Muscle of back (tissue), 11 donors: ENCODE data around the gene COG6. TPM values are rescaled to one million over a fixed set of nuclear protein-coding genes. Genes with fewer than 3 reads are reported as not detected.
A peak's percentile ranks its signal among the peaks of the same experiment; 100 is the strongest.

Experiments
- DNase-seq, 3 donors: peaks; one replicate each; pipeline versions ENCODE4 v3.0.0 to v3.0.0-alpha.2; 2013
- polyA plus RNA-seq, 10 donors: library from polyadenylated mRNA; unstranded; fragments of 120-200 nt; gene quantifications; one replicate each; pipeline ENCODE4 v1.2.1, GENCODE V29; 2013; ENCODE audit not compliant: insufficient read length in 10 of 10

Gene COG6
- polyA plus RNA-seq, 10 donors, result 16.3 to 21.5 (median 19.3) TPM

DNA sequence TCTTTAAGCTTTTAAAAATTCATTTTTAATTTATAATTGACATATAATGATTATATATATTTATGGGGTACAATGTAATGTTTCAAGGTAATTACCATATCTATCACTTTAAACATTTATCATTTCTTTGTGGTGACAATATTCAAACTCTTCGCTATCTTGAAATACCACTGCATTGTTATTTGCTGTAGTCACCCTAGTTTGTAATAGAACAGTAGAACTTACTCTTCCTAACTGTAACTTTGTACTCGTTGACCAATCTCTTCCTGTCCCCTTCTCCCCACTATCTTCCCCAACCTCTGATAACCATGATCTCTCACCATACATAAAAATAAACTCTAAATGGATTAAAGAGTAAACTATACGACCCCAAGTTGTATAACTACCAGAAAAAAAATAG lies 20.4 kb downstream of the COG6 start:
- DNase-seq, result no peak

DNA sequence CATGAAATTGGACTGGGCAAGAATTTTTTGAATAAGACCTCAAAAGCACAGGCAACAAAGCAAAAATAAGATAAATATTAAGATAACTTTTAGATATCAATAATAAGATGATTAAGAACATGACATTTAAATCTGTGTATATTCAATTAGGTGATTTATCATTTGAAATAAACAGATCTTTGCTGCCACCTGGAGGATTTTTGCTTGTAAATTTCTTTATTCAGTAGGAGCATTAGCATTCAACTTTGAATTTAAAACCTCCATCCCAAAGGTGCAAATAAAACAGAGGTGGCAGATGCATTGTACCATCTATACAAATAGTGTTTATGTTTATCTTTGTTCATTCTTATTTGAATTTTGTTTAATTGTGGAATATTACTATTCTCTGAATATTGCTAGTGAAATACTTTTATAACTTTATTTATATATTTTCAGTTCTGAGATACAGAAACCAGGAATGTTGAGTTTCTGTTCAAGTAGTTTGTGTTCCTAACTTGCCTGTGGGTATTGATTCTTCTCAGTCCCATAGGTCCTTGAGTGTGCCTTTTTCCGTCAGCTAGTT lies 20.9 kb downstream of the COG6 start:
- peak; percentile 30 to 47 (median 34) for DNase-seq

DNA sequence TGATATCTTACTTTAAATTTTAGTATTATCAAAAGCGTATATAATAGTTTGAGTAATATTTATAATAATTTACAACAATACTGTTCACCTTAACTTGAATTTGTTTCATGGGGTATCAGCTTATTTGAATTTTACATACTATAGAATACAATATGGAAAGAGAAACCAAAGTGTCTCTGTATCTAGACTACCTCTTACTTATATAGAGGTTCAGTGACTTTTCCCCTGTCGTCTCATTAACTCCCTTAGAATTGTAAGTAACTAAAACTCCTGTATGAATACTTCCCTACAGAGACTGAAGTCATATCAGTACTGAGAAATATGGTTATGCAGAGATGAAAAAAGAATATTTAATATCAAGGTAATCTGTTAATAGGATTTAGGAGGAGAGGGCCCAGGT lies 26.8 kb downstream of the COG6 start:
- DNase-seq, result no peak

DNA sequence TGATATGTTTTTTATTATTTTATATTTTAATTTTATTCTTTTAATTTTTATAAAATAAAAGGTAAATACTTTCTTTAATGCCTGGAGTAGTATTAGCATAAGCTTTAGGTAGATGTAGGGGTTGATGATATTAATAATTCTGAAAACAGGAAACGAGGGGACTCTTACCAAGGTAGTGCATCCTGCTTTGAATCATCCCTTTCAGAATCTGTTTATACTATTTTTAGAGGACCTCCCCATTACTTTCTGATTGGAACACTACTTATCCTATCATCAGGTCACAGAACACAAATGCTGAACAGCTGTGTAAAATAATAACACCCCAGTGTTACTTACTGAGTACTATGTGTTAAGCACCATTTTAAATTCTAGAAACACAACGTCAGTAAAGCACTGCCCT lies 27.3 kb downstream of the COG6 start:
- DNase-seq, result no peak

DNA sequence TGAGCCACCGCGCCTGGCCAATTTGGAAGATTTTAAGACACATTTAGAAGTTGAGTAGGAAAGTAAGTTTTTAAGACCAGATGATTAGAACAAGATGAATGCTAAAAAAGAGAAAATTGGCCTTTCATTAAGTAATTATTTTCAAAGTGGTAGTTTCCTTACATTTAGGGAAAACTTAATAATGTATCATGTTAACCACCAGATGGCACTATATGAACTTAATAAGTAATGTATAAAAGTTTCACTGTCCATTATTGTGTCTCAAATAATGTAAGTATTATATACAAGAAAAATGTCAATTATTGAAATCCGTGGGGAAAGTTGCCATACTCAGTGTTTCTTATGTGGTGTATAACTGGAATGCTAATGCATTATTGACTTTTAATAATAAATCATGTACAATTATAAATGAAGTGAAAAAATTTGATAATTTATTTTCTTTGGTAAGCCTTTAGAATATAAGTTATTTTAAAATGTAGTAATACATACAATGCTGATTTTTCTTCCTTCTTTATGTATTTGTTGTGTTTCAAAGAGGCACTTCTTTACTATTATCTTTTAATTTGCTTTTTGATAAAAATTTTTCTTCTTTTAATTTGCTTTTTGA lies 29.2 kb downstream of the COG6 start:
- peak; percentile 16 to 45 (median 16) for DNase-seq

DNA sequence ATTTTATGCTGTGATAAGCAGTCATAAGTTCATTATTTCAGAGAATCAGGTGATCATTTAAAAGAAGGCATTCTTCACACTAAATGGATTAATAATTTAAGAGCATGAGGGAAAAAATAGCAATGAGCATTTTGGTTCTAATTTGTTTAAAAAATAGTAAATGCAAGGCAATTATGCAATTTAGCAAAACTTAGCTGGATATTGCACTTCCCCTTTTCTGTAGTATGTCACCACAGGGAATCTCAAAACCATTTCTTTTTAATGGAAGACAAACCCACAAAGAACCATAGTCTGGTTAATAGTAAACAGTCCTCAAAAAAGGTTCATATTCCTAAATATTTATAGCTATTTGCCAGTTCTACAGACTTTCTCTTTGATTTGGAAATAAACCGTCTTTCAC lies 30.2 kb downstream of the COG6 start:
- DNase-seq, result no peak

DNA sequence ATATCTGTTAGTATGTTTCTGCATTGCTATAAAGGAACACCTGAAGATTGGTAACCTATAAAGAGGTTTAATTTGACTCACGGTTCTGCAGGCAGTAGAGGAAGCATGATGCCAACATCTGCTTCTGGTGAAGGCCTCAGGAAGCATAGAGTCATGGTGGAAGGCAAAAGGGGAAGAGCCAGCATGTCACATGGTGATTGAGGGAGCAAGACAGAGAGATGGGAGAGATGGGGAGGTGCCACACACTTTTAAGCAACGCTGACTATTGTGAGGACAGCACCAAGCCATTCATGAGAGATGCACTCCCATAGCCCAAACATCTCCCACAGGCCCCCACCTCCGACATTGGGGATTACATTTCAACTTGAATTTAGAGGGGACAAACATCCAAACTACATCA lies 32.8 kb downstream of the COG6 start:
- no peak for DNase-seq

DNA sequence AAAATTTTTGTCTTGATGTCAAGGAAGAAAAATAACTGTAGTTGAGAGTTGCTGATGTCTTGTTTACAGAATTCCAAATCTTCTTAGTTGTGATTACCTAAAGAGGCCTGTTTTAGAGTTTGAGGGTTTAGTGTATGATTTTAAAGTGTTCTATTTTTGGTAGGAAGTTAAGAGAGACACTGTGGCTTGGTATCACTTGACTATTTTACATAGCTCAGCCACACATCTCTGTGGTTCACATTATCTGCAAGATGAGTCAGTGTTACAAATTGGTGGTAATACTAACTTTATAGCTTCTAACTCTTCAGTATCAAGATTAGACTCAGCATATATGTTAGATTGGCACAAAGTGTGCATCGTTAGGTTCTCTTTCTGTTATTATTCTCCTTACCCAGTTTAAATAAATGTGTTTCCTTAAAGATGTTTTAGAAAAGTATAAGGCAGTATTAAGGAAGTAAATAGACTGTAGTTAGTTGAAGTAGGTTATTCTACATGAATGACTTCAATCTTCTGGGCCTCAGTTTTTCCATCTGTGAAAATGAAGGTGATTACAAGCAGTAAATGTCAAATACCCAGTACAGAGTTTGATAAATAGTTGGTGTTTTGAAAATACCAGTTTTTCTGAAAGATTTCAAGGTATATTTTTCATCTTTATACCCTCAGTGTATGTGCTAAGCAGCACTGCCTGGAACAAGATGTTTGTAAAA lies 33.4 kb downstream of the COG6 start:
- no peak for DNase-seq

DNA sequence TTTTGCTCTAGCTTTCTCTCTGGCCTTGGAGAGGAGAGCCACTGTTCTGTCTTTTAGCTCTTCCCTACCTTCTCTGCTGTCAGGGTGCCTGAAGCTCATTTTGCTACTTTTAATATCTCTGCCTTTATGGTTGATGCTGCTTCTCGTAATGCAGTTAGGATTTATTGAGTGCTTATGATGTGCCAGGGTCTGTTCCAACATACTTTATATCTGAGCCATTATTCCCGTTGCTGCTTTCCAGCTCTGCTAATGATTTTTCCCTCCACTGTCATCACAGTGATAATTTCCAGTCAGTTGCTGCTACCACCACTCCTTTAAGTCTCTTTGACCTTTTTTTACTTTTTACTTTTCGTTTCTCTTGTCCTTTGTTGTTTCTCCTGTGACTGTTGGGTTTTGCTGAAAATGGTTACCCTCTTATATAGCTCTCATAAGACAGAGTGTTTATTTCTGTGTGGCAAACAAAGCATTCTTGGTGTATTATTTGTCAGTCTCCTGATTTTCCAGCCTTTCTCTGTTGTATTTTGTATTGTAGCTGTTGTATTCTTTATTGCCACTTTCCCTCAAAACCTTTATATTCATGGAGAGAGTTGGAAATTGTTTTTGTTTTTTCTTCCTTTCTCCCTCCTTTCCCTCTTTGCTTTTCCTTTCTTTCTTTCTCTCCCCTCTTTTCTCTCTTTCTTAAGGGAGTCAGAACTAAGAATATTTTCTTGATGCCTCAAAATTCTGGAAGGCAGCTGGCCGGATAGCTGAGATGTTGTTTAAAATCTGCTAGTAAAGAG lies 37.4 kb downstream of the COG6 start:
- peak; percentile 11 to 79 (median 67) for DNase-seq

DNA sequence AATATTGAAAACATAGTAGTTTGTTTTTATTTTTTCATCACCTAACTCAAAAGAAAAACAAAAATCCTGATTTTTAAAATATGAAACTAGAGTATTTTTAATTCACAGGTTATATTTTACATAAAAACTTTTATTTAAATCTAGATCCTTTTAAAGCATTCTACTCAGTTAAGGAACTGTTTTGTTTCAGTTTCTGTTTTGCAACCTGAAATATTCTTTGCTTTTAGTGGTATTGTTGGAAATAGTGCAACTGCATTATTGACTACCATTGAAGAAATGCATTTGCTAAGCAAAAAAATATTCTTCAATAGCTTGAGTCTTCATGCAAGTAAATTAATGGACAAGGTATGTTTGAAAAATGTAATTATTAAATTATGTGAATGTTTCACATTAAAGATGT lies 43.8 kb downstream of the COG6 start:
- no peak for DNase-seq

DNA sequence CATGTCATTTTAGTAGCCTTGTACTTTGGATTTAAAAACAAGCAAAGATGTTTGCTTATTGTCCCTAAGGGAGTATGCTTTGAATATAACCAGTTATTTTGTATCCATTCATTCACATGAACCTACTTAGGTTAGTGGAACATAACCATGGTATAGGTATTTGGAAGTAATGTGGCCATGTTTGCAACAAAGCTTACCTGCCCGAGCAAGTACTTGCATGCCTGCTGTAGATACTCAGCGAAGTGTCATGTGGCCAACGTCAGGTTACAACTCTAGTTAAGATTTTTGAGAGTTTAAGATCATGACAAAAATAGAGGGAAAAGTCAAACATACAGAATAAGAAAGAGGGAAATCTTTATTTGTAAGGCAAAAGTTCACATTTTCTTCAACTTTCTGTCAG lies 57.2 kb downstream of the COG6 start:
- DNase-seq, result peak in 1 of 3 donors; percentile 15

DNA sequence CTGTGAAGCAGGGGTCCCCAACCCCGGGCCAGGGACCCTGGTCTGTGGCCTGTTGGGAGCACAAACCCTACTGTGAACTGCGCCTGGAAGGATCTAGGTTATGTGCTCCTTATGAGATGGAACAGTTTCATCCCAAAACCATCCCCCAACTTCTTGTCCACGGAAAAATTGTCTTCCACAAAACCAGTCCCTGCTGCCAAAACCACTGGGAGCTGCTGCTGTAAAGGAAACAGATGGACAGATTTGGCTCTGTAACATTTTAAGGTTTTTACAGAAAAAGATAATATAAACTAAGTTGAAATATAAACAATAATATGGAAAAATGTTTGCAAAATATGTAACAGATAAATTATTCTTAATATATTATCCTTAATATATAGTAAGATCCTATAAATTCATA lies 73.7 kb downstream of the COG6 start:
- peak; percentile 51 to 80 (median 65) for DNase-seq

DNA sequence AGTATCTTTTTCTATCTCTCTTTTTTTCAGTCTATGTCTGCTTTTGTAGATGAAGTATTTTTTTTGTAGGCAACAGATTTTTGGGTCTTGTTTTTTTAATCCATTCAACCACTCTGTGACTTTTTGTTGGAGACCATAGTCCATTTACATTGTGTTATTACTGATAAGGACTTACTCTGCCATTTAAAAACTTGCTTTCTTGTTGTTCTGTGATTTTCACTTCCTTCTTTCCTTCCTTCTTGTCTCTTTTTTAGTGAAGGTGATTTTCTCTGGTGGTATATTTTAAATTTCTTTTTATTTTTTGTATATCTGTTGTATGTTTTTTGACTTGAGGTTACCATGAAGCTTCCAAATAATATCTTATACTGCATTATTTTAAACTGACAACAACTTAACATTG lies 79.5 kb downstream of the COG6 start:
- no peak for DNase-seq

DNA sequence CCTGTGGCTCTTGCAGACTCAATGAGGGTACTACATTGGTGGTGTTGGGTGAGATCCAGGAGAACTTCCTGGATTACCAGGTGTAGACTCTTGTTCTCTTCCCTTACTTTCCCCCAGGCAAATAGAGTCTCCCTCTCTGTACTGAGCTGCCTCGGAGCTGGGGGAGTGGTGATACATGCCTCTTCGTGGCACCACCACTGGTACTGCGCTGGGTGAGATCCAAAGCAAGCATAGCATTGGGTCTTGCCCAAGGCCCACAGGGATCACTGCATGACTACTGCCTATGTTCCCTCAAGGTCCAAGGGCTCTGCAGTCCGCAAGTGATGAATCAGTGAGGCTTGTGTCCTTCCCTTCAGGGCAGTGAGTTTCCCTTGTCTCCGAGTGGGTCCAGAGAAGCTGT lies 81.6 kb downstream of the COG6 start:
- DNase-seq, result no peak

DNA sequence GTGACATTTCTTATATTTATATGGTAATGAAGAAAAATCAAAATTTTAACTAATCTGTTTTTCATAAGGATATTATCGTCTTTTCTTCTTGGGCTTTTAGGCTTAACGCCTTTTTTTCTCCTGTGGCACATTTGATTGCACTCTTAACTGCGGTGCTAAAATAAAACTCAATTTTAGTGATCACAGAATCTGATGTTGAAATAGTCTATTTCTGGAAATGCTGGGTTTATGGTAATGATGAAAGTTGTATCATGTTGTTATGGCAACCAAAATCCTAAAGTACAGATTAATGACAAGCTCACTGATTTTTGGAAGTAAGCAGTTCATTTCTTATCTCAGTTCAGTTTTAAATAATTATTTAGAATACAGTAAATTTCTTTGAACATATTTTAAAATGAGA lies 85.3 kb downstream of the COG6 start:
- no peak for DNase-seq

DNA sequence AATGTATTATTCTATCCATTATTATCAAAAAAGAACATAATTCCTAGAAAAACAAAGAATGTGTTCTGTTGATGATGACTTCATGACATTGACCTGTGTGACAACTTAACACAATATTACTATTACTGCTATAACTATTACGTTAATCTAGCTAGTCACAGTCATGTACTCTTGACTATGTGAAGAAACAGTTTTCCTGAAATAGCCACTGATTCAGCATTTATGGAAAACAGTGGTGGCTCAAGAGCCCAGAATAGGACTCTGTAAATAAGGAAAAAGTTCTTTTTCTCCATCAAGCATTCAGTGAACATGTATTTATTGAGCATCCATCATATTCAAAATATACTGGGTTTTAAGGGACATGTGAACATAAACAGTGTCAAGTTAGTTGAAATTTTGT lies 93.5 kb downstream of the COG6 start:
- DNase-seq, result no peak

DNA sequence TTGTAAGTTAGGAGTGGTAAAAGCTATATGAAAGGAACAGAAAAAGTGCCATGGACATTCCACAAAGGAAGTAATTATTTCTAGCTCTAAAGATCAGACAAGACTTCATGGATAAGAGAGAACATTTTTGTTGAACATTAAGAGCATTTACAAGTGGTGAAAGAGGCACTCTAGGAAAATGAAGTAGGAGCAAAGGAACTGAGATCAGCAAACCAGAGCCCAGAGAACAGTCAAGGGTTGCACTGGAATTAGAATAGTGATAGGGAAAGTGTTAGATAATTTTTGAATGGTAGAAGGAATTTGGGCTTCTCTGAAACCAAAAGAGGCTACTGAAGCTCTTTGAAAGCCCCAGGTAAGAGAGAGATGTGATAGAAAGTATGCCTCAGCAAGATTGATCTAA lies 94.1 kb downstream of the COG6 start:
- DNase-seq, result no peak

DNA sequence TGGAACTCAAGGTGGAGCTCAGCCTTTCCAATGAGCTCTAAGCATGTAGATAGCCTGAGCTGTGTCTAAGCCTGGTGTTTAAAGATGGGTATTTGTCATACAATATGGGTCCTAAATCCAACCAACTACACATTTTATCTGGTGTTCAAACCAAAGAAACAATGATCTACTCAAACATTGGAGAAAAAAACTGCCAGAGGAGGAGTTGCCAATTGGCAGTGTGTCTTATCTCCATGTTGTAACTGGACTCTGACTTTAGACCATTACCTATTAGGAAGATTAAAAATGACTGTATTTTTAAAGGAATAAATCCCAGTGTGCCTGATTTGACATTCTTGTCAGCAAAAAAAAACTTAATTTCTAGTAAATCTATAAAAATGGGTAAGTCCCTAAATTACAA lies 96.3 kb downstream of the COG6 start:
- DNase-seq, result no peak

DNA sequence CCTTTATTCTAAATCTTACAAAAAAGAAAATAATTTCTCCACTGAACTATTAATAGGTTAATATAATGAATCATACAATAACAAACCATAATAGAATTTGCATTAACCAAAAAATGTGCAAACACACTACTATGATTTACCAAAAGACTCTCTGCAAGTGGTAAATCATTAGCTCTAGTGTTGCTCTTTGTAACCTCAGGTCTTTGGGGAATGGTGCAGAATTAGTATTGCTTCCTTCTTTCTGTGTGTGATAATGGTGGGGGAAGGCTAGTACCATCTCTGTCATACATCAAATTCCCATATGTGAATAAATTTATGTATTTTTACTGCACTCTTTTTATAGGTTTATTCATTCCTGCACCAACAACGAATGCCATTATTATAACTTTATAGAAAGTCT lies 105.1 kb downstream of the COG6 start:
- DNase-seq, result no peak

DNA sequence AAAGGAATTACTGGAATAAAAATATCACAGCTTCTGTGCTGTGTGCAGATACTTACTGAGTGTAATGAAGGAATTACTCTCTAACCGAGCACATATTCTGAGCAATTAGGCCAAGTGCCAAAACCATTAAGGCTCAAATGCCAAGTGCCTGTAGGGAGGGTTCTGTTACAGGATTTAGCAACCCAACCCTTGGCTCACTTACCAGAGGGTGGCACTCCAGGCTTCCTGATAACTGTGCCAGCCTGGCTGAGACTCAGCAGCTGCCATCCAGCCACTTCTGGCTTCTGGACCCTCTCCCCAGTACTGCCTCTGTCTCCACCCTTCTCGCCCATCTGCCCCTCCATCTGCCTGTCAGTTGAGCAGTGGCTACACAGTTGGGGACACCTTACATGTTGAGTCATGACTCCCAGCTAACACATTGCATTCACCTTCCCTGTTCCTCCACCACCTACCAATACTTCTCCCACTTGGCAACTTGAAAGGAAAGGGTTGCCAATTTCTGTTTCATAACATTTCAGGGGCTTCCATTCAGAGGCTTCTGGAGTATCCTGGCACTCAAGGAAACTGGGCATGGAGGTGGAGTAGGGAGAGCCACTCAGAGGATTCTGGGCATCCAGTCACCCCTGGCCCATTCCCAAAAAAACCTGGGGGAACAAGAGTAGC lies 110.5 kb downstream of the COG6 start:
- peak; percentile 48 to 72 (median 56) for DNase-seq

DNA sequence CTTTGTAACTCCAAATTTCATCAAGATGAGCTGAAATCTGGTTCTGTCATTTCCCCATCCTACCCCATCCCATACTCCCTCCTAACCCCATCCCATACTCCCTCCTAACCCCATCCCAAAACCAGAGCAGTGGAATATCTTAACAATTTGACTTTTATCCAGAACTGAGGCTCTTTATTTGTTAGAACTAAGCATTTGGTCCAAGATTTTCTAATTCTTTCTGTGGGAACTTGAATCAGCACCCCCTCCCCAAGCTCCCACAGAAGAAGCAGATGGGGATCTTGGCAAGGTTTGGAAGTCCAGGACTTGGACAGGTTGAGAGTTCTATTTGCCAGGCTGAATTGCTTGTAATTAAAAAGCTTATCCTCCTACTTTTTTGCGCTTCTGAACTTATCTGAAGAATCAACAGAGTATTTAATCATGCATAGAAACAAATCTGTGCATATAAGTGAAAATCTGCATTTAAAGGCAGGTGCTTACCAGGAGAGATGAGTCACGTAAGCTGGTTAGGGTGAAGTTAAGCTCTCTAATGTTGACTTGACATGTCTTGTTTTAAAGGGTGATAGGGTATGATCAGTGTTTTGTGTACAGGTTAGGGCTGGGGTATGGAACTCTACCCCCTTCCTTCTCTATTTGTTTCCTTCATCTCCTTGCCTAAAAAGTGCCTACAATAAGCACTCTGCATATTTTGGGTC lies 111.1 kb downstream of the COG6 start:
- peak in 2 of 3 donors; percentile 32 to 67 for DNase-seq
